ENCODE measurements around the gene EVL.

- no peak for TF ChIP-seq POLR2A (IDR thresholded peaks at IDR 0.05; ENCODE audit: low read length)
- no peak for TF ChIP-seq GATA1 (IDR thresholded peaks at IDR 0.05; ENCODE audit: low read depth, low read length)
Measured at GRCh38 chr14:100116134-100116533, 50.9 kb downstream of the EVL start.
